Gastrocnemius medialis (tissue), 4 donors: Measurements from ENCODE around the gene OR5B12. TPM values are rescaled to one million over a fixed set of nuclear protein-coding genes. Genes with fewer than 3 reads are reported as not detected.

Source experiments
- ATAC-seq, 2 donors: fragments of 150-250 bp; one replicate each; pipeline ENCODE4 v1.9.1; 2016
- DNase-seq, 2 donors: peaks; one replicate each; pipeline ENCODE4 v3.0.0-alpha.2; 2019
- H3K27ac ChIP-seq, 4 donors: fragments of 200-600 bp; sonication (generic); 1 replicate in 1 of 4; 2 replicates in 3 of 4; pipeline ENCODE4 v1.5.1; 2016 to 2018; ENCODE audit warnings: mild to moderate bottlenecking in 2 of 4, moderate library complexity in 1 of 4
- H3K27me3 ChIP-seq, 3 donors: fragments of 200-600 bp; sonication (generic) in 2 of 3; 1 replicate in 1 of 3; 2 replicates in 2 of 3; pipeline versions ENCODE4 v1.5.1 to v1.6.0; 2016 to 2019; ENCODE audit warnings: mild to moderate bottlenecking in 1 of 3, moderate library complexity in 1 of 3
- H3K36me3 ChIP-seq, 2 donors: fragments of 200-600 bp; sonication (generic) in 1 of 2; one replicate each; pipeline ENCODE4 v1.5.1; 2017 to 2018
- H3K4me1 ChIP-seq, 2 donors: fragments of 200-600 bp; sonication (generic) in 1 of 2; one replicate each; pipeline ENCODE4 v1.5.1; 2016 to 2017; ENCODE audit warnings: mild to moderate bottlenecking in 2 of 2
- H3K4me3 ChIP-seq, 4 donors: fragments of 200-600 bp; sonication (generic) in 3 of 4; 1 replicate in 1 of 4; 2 replicates in 3 of 4; pipeline ENCODE4 v1.5.1; 2016 to 2019; ENCODE audit warnings: mild to moderate bottlenecking in 2 of 4
- H3K9me3 ChIP-seq, 3 donors: fragments of 200-600 bp; sonication (generic) in 2 of 3; 1 replicate in 1 of 3; 2 replicates in 2 of 3; pipeline ENCODE4 v1.5.1; 2016 to 2019
- POLR2A ChIP-seq, 2 donors: fragments of 450-650 bp; IDR thresholded peaks; one replicate each; pipeline ENCODE4 v1.6.1; 2017; ENCODE audit warnings: antibody characterized with exemption in 2 of 2, mild to moderate bottlenecking in 2 of 2, moderate library complexity in 2 of 2
- in situ Hi-C, 4 donors: fragments of 200-750 bp; cut with MboI; loops; one replicate each; pipeline versions ENCODE4 v1.15.0 to v1.8.0; 2017; ENCODE audit warnings: low sequenced_read_pairs in 4 of 4
- intact Hi-C: fragments of 100-400 bp; cut with DNase I; formaldehyde crosslinking; loops from one replicate; pipeline ENCODE4 v1.15.1; 2023; ENCODE audit warnings: low total_unique reads
- total RNA-seq, 4 donors: library from RNA; depleted of rRNA; stranded (reverse); fragments of >200 nt; gene quantifications; one replicate each; pipeline versions ENCODE4 v1.1.0 to v1.2.3, GENCODE V29; 2016
- TF ChIP-seq, protein P1 (sequence below), 5 experiments: fragments of 450-650 bp in 3 of 5; fragments of 200-600 bp in 2 of 5; sonication (generic) in 2 of 5; IDR thresholded peaks in 4 of 5; conservative IDR thresholded peaks in 1 of 5; 1 replicate in 4 of 5; 2 replicates in 1 of 5; pipeline ENCODE4 v1.5.1; 2016 to 2019; ENCODE audit warnings: antibody characterized with exemption in 5 of 5, mild to moderate bottlenecking in 3 of 5, moderate library complexity in 3 of 5

The OR5B12 gene
- not detected for total RNA-seq

DNA sequence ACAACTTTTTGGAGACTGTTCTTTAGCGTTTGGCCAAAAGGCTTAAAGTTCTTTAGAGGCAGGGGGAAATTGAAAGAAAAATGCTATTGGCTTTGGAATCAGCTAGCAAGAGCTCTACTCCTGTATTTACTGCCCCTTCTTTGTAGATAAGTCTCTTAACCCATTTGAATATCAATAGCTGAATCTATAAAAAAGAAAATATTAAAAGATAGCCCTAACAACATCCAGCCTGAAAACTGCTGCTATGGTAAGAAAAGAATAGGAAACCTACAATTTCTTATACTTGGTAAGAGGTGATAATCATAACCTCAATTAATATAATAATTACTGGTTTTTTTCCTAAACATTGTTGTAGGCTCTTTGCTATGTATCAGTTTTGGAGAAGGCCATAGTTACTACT is at the start of gene OR5B12:
Gene OR5B12, minus strand, starts transcription at position 101 of the 400 bp plus-strand sequence. CDS start 2,085 bp downstream, outside the sequence.
- no peak for DNase-seq
- intact Hi-C loops (no loop called here), in situ Hi-C loops (no loop called here)
- TF ChIP-seq, protein P1, sequence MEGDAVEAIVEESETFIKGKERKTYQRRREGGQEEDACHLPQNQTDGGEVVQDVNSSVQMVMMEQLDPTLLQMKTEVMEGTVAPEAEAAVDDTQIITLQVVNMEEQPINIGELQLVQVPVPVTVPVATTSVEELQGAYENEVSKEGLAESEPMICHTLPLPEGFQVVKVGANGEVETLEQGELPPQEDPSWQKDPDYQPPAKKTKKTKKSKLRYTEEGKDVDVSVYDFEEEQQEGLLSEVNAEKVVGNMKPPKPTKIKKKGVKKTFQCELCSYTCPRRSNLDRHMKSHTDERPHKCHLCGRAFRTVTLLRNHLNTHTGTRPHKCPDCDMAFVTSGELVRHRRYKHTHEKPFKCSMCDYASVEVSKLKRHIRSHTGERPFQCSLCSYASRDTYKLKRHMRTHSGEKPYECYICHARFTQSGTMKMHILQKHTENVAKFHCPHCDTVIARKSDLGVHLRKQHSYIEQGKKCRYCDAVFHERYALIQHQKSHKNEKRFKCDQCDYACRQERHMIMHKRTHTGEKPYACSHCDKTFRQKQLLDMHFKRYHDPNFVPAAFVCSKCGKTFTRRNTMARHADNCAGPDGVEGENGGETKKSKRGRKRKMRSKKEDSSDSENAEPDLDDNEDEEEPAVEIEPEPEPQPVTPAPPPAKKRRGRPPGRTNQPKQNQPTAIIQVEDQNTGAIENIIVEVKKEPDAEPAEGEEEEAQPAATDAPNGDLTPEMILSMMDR (IDR thresholded peaks at IDR 0.05 in 4 of 5, conservative IDR thresholded peaks at IDR 0.05 in 1 of 5): no peak
- TF ChIP-seq POLR2A (IDR thresholded peaks at IDR 0.05): no peak
- no peak for ATAC-seq
- Histone ChIP-seq H3K27ac (no peak within 1 kb of the TSS), H3K27me3 (no peaks in the 10 kb centered on the region), H3K9me3 (peaks cover 0 to 4% (median 0%) of the 10 kb centered on the region in 3 donors), H3K36me3 (no peaks in the 10 kb centered on the region), H3K4me1 (no peaks in the 10 kb centered on the region), H3K4me3 (no peak within 1 kb of the TSS)

DNA sequence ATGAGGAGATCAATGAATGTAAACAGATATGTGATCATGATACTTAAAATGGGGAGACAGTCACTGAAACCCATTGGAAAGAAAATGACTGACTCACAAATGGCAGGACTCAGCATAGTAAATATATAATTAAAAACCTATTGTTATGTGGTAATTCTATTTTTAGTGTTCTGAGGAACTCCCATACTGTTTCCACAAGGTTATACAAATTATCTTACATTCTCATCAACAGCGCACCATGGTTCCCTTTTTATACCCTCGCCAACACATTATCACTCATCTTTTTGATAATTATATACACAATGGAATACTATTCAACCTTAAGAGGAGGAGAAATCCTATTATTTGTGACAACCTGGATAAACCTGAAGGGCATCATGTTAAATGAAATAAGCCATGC is 48.8 kb upstream of the OR5B12 start:
- H3K4me1 ChIP-seq: peaks cover 15 to 24% of the 10 kb centered on the region in 2 donors
- no peaks in the 10 kb centered on the region for H3K27me3 ChIP-seq
- H3K9me3 ChIP-seq: no peaks in the 10 kb centered on the region
- no peaks in the 10 kb centered on the region for H3K36me3 ChIP-seq
- no peak for DNase-seq
- no peak overlapping the region for H3K27ac ChIP-seq
- no peak for ATAC-seq
- TF ChIP-seq POLR2A (IDR thresholded peaks at IDR 0.05): no peak
- TF ChIP-seq, protein P1 (IDR thresholded peaks at IDR 0.05 in 4 of 5, conservative IDR thresholded peaks at IDR 0.05 in 1 of 5): no peak
- intact Hi-C loops: no loop called here
- in situ Hi-C loops: no loop called here
- H3K4me3 ChIP-seq: no peak overlapping the region

DNA sequence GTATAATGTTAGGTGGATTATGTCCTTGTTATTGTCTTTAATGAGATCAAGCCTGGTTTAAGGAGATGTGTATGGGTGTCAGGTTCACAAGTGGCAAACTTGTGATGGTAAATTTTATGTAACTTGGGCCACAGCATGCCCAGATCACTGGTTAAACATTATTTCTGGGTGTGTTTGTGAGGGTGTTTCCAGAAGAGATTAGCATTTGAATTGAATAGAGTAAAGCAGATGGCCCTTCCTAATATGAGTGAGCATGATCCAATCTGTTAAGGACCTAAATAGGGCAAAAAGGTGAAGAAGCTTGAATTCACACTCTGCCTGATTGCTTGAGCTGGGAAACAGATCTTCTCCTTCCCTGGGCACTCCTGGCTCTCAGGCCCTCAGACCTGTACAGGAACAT is 45.1 kb upstream of the OR5B12 start:
- no peak for TF ChIP-seq POLR2A (IDR thresholded peaks at IDR 0.05)
- in situ Hi-C loops (no loop called here), intact Hi-C loops (no loop called here)
- no peaks in the 10 kb centered on the region for H3K27me3 ChIP-seq
- no peaks in the 10 kb centered on the region for H3K9me3 ChIP-seq
- H3K27ac ChIP-seq: no peak overlapping the region
- DNase-seq: no peak
- ATAC-seq: no peak
- no peaks in the 10 kb centered on the region for H3K4me1 ChIP-seq
- no peaks in the 10 kb centered on the region for H3K36me3 ChIP-seq
- H3K4me3 ChIP-seq: no peak overlapping the region

DNA sequence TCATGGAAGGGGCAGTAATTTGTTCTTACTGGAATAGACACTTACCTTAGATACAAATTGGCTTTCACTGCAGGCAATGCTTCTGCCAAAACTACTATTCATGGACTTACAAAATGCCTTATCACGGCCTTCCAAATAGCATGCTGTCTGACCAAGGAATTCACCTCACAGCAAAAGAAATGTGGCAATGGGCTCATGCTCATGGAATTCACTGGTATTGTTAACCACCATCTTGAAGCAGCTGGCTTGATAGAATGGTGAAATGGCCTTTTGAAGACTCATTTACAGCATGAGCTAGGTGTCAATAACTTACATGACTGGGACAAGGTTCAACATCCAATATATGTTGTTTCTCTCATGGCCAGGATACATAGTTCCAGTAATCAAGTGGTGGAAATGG is 43.9 kb upstream of the OR5B12 start:
- TF ChIP-seq, protein P1 (IDR thresholded peaks at IDR 0.05 in 4 of 5, conservative IDR thresholded peaks at IDR 0.05 in 1 of 5): no peak
- TF ChIP-seq POLR2A (IDR thresholded peaks at IDR 0.05): no peak
- no peaks in the 10 kb centered on the region for H3K4me1 ChIP-seq
- no peak overlapping the region for H3K27ac ChIP-seq
- intact Hi-C loops: no loop called here
- no peaks in the 10 kb centered on the region for H3K27me3 ChIP-seq
- no peaks in the 10 kb centered on the region for H3K36me3 ChIP-seq
- no peaks in the 10 kb centered on the region for H3K9me3 ChIP-seq
- H3K4me3 ChIP-seq: no peak overlapping the region
- ATAC-seq (no peak), DNase-seq (no peak)
- in situ Hi-C loops: no loop called here

DNA sequence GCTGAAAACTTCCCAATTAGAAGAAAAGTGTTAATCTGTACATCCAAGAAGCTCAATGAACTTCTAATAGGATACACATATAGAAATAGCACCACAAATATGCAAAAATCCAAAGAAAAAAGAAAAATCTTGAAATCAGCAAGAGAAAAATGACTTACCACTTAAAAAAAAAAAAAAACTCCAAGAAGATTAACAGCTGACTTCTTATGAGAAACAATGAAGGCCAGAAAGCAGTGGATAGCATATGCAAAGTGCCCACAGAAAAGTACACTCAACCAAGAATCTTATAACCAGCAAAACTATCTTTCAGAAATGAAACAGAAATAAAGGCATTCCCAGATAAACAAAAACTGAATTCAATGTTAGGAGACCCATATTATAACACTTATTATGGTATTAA is 29.9 kb upstream of the OR5B12 start:
- Histone ChIP-seq H3K4me3 (no peak overlapping the region), H3K9me3 (no peaks in the 10 kb centered on the region), H3K4me1 (no peaks in the 10 kb centered on the region), H3K36me3 (no peaks in the 10 kb centered on the region), H3K27me3 (no peaks in the 10 kb centered on the region), H3K27ac (no peak overlapping the region)
- ATAC-seq (no peak), DNase-seq (no peak)
- intact Hi-C loops: no loop called here
- no peak for TF ChIP-seq POLR2A (IDR thresholded peaks at IDR 0.05)
- TF ChIP-seq, protein P1 (IDR thresholded peaks at IDR 0.05 in 4 of 5, conservative IDR thresholded peaks at IDR 0.05 in 1 of 5): no peak
- in situ Hi-C loops: no loop called here
